K562 (cell line): Measurements from ENCODE around the gene GSG1. TPM values are rescaled to one million over a fixed set of nuclear protein-coding genes. Genes with fewer than 3 reads are reported as not detected.

Experiments
- ATAC-seq: fragments of 200-7000 bp; cut with Tn5 transposase; 3 replicates; pipeline ENCODE4 v1.9.1; 2020; ENCODE audit warnings: moderate library complexity
- Bru-seq: library from RNA; stranded (reverse); fragments of 400-500 nt; gene quantifications from one replicate; lab custom pipeline; 2021; lab: Mats Ljungman, UMichigan
- BruChase-seq, 2 experiments: library from RNA; stranded (reverse); fragments of 400-500 nt; gene quantifications; one replicate each; lab custom pipeline; 2021; lab: Mats Ljungman, UMichigan
- BruUV-seq: library from RNA; stranded (reverse); fragments of 400-500 nt; replicated peaks from 2 replicates; lab custom pipeline; 2021; lab: Mats Ljungman, UMichigan
- CTCF ChIA-PET: fragments of 300-600 bp; formaldehyde crosslinking; extraction: SDS; loops from one replicate; lab custom pipeline; 2021; ENCODE audit warnings: low intra/inter-chr PET ratio; lab: Yijun Ruan, JAX
- POLR2A ChIA-PET: fragments of 300-600, 350-650 bp; sonication (Branson Sonifier 250); formaldehyde crosslinking; extraction: SDS; loops from one replicate; lab custom pipeline; 2021; ENCODE audit warnings: antibody characterized with exemption, inconsistent platforms; lab: Yijun Ruan, JAX
- DNase-seq, 4 experiments: peaks; one replicate each; pipeline versions ENCODE4 v3.0.0 to v3.0.0-alpha.2; 2011 to 2018; ENCODE audit warnings: low spot score in 3 of 4, mixed read lengths in 3 of 4; ENCODE audit errors: extremely low read depth in 1 of 4
- FAIRE-seq: peaks from 2 replicates; lab custom pipeline; 2011; peaks lifted over from hg19 to GRCh38; lab: Jason Lieb, UNC
- H2AFZ ChIP-seq: 2 replicates; pipeline ENCODE4 v1.6.0; 2011; ENCODE audit warnings: low read depth, low read length, control low read depth, inconsistent platforms
- H3K27ac ChIP-seq: fragments of 200-600 bp; 3 replicates; pipeline ENCODE4 v1.8.0; 2011; ENCODE audit warnings: low read depth, mild to moderate bottlenecking, control low read depth, inconsistent platforms, low read length, moderate library complexity, mixed read lengths; ENCODE audit errors: extremely low read depth
- H3K27me3 ChIP-seq, 2 experiments: fragments of 300-600 bp in 1 of 2; 2 replicates in 1 of 2; 3 replicates in 1 of 2; pipeline versions ENCODE4 v1.6.0 to v1.8.0; 2011; ENCODE audit warnings: inconsistent platforms in 2 of 2, low read length in 2 of 2, mild to moderate bottlenecking in 1 of 2, mixed read lengths in 1 of 2, moderate library complexity in 1 of 2; ENCODE audit not compliant: control insufficient read depth in 2 of 2, insufficient read depth in 2 of 2
- H3K36me3 ChIP-seq: fragments of 300-600 bp; 3 replicates; pipeline ENCODE4 v1.8.0; 2011; ENCODE audit warnings: mild to moderate bottlenecking, low read length, inconsistent platforms; ENCODE audit not compliant: control insufficient read depth, insufficient read depth
- H3K4me1 ChIP-seq, 2 experiments: fragments of 200-600 bp in 1 of 2; replicated peaks in 1 of 2; 2 replicates in 1 of 2; 3 replicates in 1 of 2; pipeline versions ENCODE4 v1.5.1 to v1.8.0; 2011; ENCODE audit warnings: inconsistent platforms in 2 of 2, low read length in 2 of 2, mild to moderate bottlenecking in 1 of 2, mixed read lengths in 1 of 2, moderate library complexity in 1 of 2; ENCODE audit not compliant: control insufficient read depth in 2 of 2, insufficient read depth in 2 of 2
- H3K4me2 ChIP-seq: 2 replicates; pipeline ENCODE4 v1.6.1; 2011; ENCODE audit warnings: low read length, control low read depth, inconsistent platforms, mixed read lengths; ENCODE audit not compliant: insufficient read depth
- H3K4me3 ChIP-seq: fragments of 200-600 bp; sonication (generic), shearing (Covaris generic); 2 replicates; pipeline ENCODE4 v1.5.1; 2016; ENCODE audit warnings: control low read depth, inconsistent platforms
- H3K79me2 ChIP-seq: fragments of 200-600 bp; 3 replicates; pipeline ENCODE4 v1.8.0; 2011; ENCODE audit warnings: low read length, inconsistent platforms; ENCODE audit not compliant: control insufficient read depth, insufficient read depth
- H3K9ac ChIP-seq, 2 experiments: 2 replicates each; pipeline versions ENCODE4 v1.6.0 to v1.6.1; 2011; ENCODE audit warnings: low read depth in 2 of 2, low read length in 2 of 2, control low read depth in 1 of 2, inconsistent platforms in 1 of 2, mild to moderate bottlenecking in 1 of 2, mixed read lengths in 1 of 2; ENCODE audit not compliant: insufficient read depth in 1 of 2
- H3K9me1 ChIP-seq: one replicate; pipeline ENCODE4 v1.6.0; 2011; ENCODE audit warnings: inconsistent platforms, mild to moderate bottlenecking, low read length, moderate library complexity; ENCODE audit not compliant: control insufficient read depth, insufficient read depth
- H3K9me3 ChIP-seq: replicated peaks from 2 replicates; pipeline ENCODE4 v1.5.1; 2011; ENCODE audit warnings: low read depth, low read length, inconsistent platforms; ENCODE audit not compliant: control insufficient read depth, insufficient read depth
- H4K20me1 ChIP-seq: replicated peaks from 2 replicates; pipeline ENCODE4 v1.6.1; 2011; ENCODE audit warnings: low read length, inconsistent platforms, mixed read lengths; ENCODE audit not compliant: control insufficient read depth, insufficient read depth
- CTBP1 ChIP-seq: fragments of 450-650 bp; IDR thresholded peaks from 2 replicates; pipeline ENCODE4 v1.6.1; 2016; ENCODE audit warnings: borderline replicate concordance
- GATA2 ChIP-seq: sonication (generic); formaldehyde crosslinking; IDR thresholded peaks from 2 replicates; pipeline ENCODE4 v1.4.0; 2020; ENCODE audit warnings: mild to moderate bottlenecking, missing genetic modification reagents
- KDM5B ChIP-seq: fragments of 200-600 bp; sonication (generic); IDR thresholded peaks from 2 replicates; pipeline ENCODE4 v1.6.1; 2012; ENCODE audit warnings: low read depth, mild to moderate bottlenecking, moderate library complexity, low read length, control low read depth, inconsistent platforms; ENCODE audit not compliant: insufficient replicate concordance
- MTF1 ChIP-seq: fragments of 250-450 bp; sonication (Bioruptor Pico); IDR thresholded peaks from 2 replicates; pipeline ENCODE4 v1.9.0; 2021; ENCODE audit warnings: moderate library complexity, mild to moderate bottlenecking, inconsistent platforms, borderline replicate concordance
- NBN ChIP-seq: fragments of 450-650 bp; IDR thresholded peaks from 2 replicates; pipeline ENCODE4 v1.6.1; 2016; ENCODE audit warnings: low read depth, mild to moderate bottlenecking
- POLR2H ChIP-seq: IDR thresholded peaks from 2 replicates; pipeline ENCODE4 v1.6.1; 2016; ENCODE audit warnings: missing genetic modification characterization, low read depth, mild to moderate bottlenecking, control low read depth, missing compliant biosample characterization, moderate library complexity
- SRSF3 ChIP-seq: fragments of 200-400 bp; formaldehyde crosslinking; IDR thresholded peaks from 2 replicates; pipeline ENCODE4 v1.6.1; 2016; ENCODE audit warnings: mild to moderate bottlenecking, low read length, moderate library complexity; ENCODE audit not compliant: insufficient read depth
- TAL1 ChIP-seq: fragments of 450-650 bp; IDR thresholded peaks from 2 replicates; pipeline ENCODE4 v1.6.1; 2016; ENCODE audit warnings: mild to moderate bottlenecking
- ZFP30 ChIP-seq: fragments of 250-450 bp; sonication (Bioruptor Pico); IDR thresholded peaks from 2 replicates; pipeline ENCODE4 v1.8.0; 2022; ENCODE audit warnings: moderate library complexity, mild to moderate bottlenecking, inconsistent platforms, borderline replicate concordance
- ZNF239 ChIP-seq: fragments of 250-450 bp; sonication (Bioruptor Pico); IDR thresholded peaks from 2 replicates; pipeline ENCODE4 v1.4.0; 2020; ENCODE audit warnings: mild to moderate bottlenecking
- WGBS: fragments of 100-300 bp; shearing (Covaris generic); methylation state at CpG from one replicate; pipeline ENCODE4 v1.1.6; 2016; ENCODE audit warnings: low coverage, mixed read lengths; ENCODE audit not compliant: insufficient coverage; ENCODE audit errors: missing lambda C conversion rate; 5-methylcytosine and 5-hydroxymethylcytosine counted together
- in situ Hi-C: fragments of 300-500 bp; cut with MboI; formaldehyde crosslinking; loops from 4 replicates; pipeline ENCODE4 v1.15.0; 2018; ENCODE audit warnings: inconsistent platforms, mixed read lengths
- intact Hi-C: fragments of 100-400 bp; cut with micrococcal nuclease; formaldehyde crosslinking; loops from 2 replicates; pipeline ENCODE4 v1.14.2; 2022
- long read RNA-seq, 3 experiments: library from polyadenylated mRNA in 2 of 3; library from RNA in 1 of 3; unstranded in 2 of 3; stranded (forward) in 1 of 3; transcript quantifications; one replicate each; pipeline ENCODE4 v2.0.0, GENCODE V29; 2019 to 2022
- polyA minus RNA-seq, 3 experiments: library from RNA; depleted of rRNA, polyadenylated mRNA; stranded (reverse); fragments of >200 nt; gene quantifications; 2 replicates each; pipeline ENCODE4 v1.2.3, GENCODE V29; 2011
- polyA plus RNA-seq, 8 experiments: library from polyadenylated mRNA; depleted of rRNA in 4 of 8; stranded (reverse) in 5 of 8; unstranded in 3 of 8; fragments of >200 nt; fragmentation: Nextera tagmentation in 2 of 8; fragmentation: Illumina TruSeq in 1 of 8; extraction: Ambion mirVana in 2 of 8; extraction: Trizol in 1 of 8; gene quantifications; 2 replicates each; pipeline versions ENCODE4 v1.2.1 to v1.2.3, GENCODE V29; 2011 to 2014; ENCODE audit warnings: inconsistent platforms in 1 of 8, missing spikeins in 1 of 8
- total RNA-seq, 7 experiments: library from RNA; depleted of rRNA in 6 of 7; stranded (reverse); fragments of >200 nt in 6 of 7; fragmentation: Illumina TruSeq in 2 of 7; extraction: Trizol in 2 of 7; gene quantifications; 2 replicates each; pipeline versions ENCODE4 v1.2.1 to v1.2.3, GENCODE V29; 2011 to 2021; ENCODE audit warnings: low replicate concordance in 1 of 7

GSG1 gene
- not detected in 2 replicates for total RNA-seq (2011; cell fraction: chromatin; rRNA removed; ENCODE audit: low replicate concordance)
- not detected in 2 replicates for total RNA-seq (2011; cell fraction: nucleolus; rRNA removed)
- total RNA-seq (2011; cell fraction: nucleoplasm; rRNA removed): not detected in 2 replicates
- total RNA-seq (2014; rRNA removed) (not detected in 2 replicates), total RNA-seq (2014; rRNA removed; fragmentation: Illumina TruSeq; extraction: Trizol) (not detected in 2 replicates), total RNA-seq (2015; rRNA removed; fragmentation: Illumina TruSeq; extraction: Trizol) (not detected in 2 replicates), total RNA-seq (2021) (not detected in 2 replicates), polyA plus RNA-seq (2011; rRNA removed) (not detected in 2 replicates), polyA plus RNA-seq (2014; fragmentation: Illumina TruSeq; extraction: Trizol) (not detected in 2 replicates), polyA plus RNA-seq (2014; fragmentation: Nextera tagmentation; extraction: Ambion mirVana) (not detected), polyA plus RNA-seq (2014; rRNA removed) (not detected in 2 replicates), polyA minus RNA-seq (2011; rRNA and poly(A)+ RNA removed) (not detected in 2 replicates), Bru-seq, nascent RNA (percentile 9 among the genes with signal in this experiment), BruChase-seq, experiment 1, labeled RNA remaining after a 2-hour chase (not detected), BruChase-seq, experiment 2, labeled RNA remaining after a 6-hour chase (percentile 5 among the genes with signal in this experiment)
- polyA plus RNA-seq (2011; cell fraction: cytosol; rRNA removed): not detected in 2 replicates
- not detected in 2 replicates for polyA plus RNA-seq (2011; cell fraction: nucleus; rRNA removed)
- polyA plus RNA-seq (2012): not detected in 2 replicates
- polyA minus RNA-seq (2011; cell fraction: cytosol; rRNA and poly(A)+ RNA removed): not detected in 2 replicates
- polyA minus RNA-seq (2011; cell fraction: nucleus; rRNA and poly(A)+ RNA removed): not detected in 2 replicates
- long read RNA-seq, experiment 1: 0 reads
- long read RNA-seq, experiment 2: 0 reads
- long read RNA-seq, experiment 3: 0 reads

GRCh38 chr12:13103391-13104033 lies at the start of gene GSG1:
GSG1 (minus strand) TSS chr12:13103667; CDS start chr12:13103512, 155 bp downstream.
- no TSS peak for BruUV-seq
- ChIA-PET CTCF (no interaction called here), POLR2A (interaction anchor here (0.6 kb wide), 1 partner anchor 125 kb away, joined by 3 read pairs; no protein-coding TSS in a partner anchor)
- Histone ChIP-seq H3K9me3 (no peaks in the 10 kb centered on the region), H3K27me3 (peaks cover 5 to 24% of the 10 kb centered on the region in 2 experiments; a peak in 4 of 5 replicates), H3K36me3 (no peaks in the 10 kb centered on the region), H3K79me2 (no peaks in the 10 kb centered on the region), H3K4me3 (no peak within 1 kb of the TSS), H3K4me2 (no peak within 1 kb of the TSS), H3K27ac (no peak within 1 kb of the TSS), H3K9me1 (no peaks in the 10 kb centered on the region), H3K4me1 (peaks cover 0 to 10% of the 10 kb centered on the region in 2 experiments; a peak in 3 of 5 replicates), H2AFZ (no peak within 1 kb of the TSS), H4K20me1 (no peaks in the 10 kb centered on the region; the same call in 1 of the 2 replicates), H3K9ac (no peak within 1 kb of the TSS)
- intact Hi-C loops: no loop called here
- no peak for TF ChIP-seq TAL1
- TF ChIP-seq CTBP1: no peak
- no peak for TF ChIP-seq KDM5B
- TF ChIP-seq SRSF3: no peak
- no peak for TF ChIP-seq NBN
- no peak for TF ChIP-seq GATA2 (CRISPR knock-in tag)
- no peak for TF ChIP-seq MTF1 (CRISPR knock-in tag)
- TF ChIP-seq ZFP30 (CRISPR knock-in tag): no peak
- no peak for TF ChIP-seq POLR2H (tag)
- no peak for TF ChIP-seq ZNF239 (CRISPR knock-in tag)
- ATAC-seq (no peak), DNase-seq (no peak), FAIRE-seq (no peak)
- in situ Hi-C loops: no loop called here
- 3% methylated on average over 5 of the region's 8 CpGs for WGBS
